AG10803 (cell line): ENCODE measurements around the gene AGPAT3.
A peak's percentile ranks its signal among the peaks of the same experiment; 100 is the strongest.

Experiments
- DNase-seq: peaks from one replicate; pipeline ENCODE4 v3.0.0; 2010; ENCODE audit warnings: low read depth
- H3K4me3 ChIP-seq: 2 replicates; pipeline ENCODE4 v1.5.1; 2011; ENCODE audit warnings: mild to moderate bottlenecking, low read length, control low read depth
- CTCF ChIP-seq: conservative IDR thresholded peaks from 2 replicates; pipeline ENCODE4 v1.5.1; 2011; ENCODE audit warnings: mild to moderate bottlenecking, low read length, control low read depth, inconsistent platforms

Gene AGPAT3

GRCh38 chr21:43864962-43865539 lies at the start of gene AGPAT3:
TSS of gene AGPAT3 (plus strand) at chr21:43865223. CDS start at chr21:43959682, 94,459 bp downstream.
- DNase-seq: peak; percentile 17
- peak within 1 kb of the TSS; percentile 67 for H3K4me3 ChIP-seq
- no peak for TF ChIP-seq CTCF

GRCh38 chr21:43815991-43816390 lies 49.0 kb upstream of the AGPAT3 start:
- H3K4me3 ChIP-seq: no peak overlapping the region
- no peak for TF ChIP-seq CTCF
- DNase-seq: no peak

- no peak for TF ChIP-seq CTCF
- no peak overlapping the region for H3K4me3 ChIP-seq
- DNase-seq: no peak
Observed at GRCh38 chr21:43816611-43817071, 48.4 kb upstream of the AGPAT3 start.

- TF ChIP-seq CTCF: no peak
- H3K4me3 ChIP-seq: no peak overlapping the region
Observed at GRCh38 chr21:43817157-43818086, 47.6 kb upstream of the AGPAT3 start.

GRCh38 chr21:43818685-43819084 lies 46.3 kb upstream of the AGPAT3 start:
- TF ChIP-seq CTCF: no peak
- DNase-seq: no peak
- H3K4me3 ChIP-seq: no peak overlapping the region

More at GRCh38 chr21:43817157-43818086, 47.6 kb upstream of the AGPAT3 start:
- DNase-seq: no peak

GRCh38 chr21:43819511-43820405 lies 45.3 kb upstream of the AGPAT3 start:
- no peak overlapping the region for H3K4me3 ChIP-seq
- DNase-seq: no peak
- TF ChIP-seq CTCF: no peak
